DND-41 (cell line): ENCODE data around the gene NDUFA13.

Source experiments
- ATAC-seq: fragments of 200-7000 bp; cut with Tn5 transposase; 3 replicates; pipeline ENCODE4 v1.9.1; 2021; ENCODE audit warnings: low read depth; ENCODE audit not compliant: insufficient read depth
- DNase-seq: peaks from one replicate; pipeline ENCODE4 v3.0.0-alpha.2; 2020
- H2AFZ ChIP-seq: 2 replicates; pipeline ENCODE4 v1.6.0; 2012; ENCODE audit warnings: low read depth, low read length
- H3K27ac ChIP-seq: 2 replicates; pipeline ENCODE4 v1.5.1; 2012; ENCODE audit warnings: low read length, inconsistent platforms
- H3K27me3 ChIP-seq: fragments of 200-600 bp; sonication (generic); 2 replicates; pipeline ENCODE4 v1.6.0; 2012; ENCODE audit warnings: low read length, mild to moderate bottlenecking, inconsistent platforms; ENCODE audit not compliant: insufficient read depth, poor library complexity
- H3K36me3 ChIP-seq: 2 replicates; pipeline ENCODE4 v1.5.1; 2012; ENCODE audit warnings: low read length, inconsistent platforms; ENCODE audit not compliant: insufficient read depth
- H3K4me1 ChIP-seq: 2 replicates; pipeline ENCODE4 v1.5.1; 2012; ENCODE audit warnings: mild to moderate bottlenecking, low read length; ENCODE audit not compliant: insufficient read depth
- H3K4me2 ChIP-seq: 2 replicates; pipeline ENCODE4 v1.6.0; 2012; ENCODE audit warnings: mild to moderate bottlenecking, moderate library complexity, low read length, inconsistent platforms; ENCODE audit not compliant: insufficient read depth
- H3K4me3 ChIP-seq, 2 experiments: fragments of 200-600 bp in 1 of 2; shearing (Covaris generic) in 1 of 2; 2 replicates each; pipeline ENCODE4 v1.5.1; 2012 to 2016; ENCODE audit warnings: inconsistent platforms in 2 of 2, low read length in 2 of 2, mild to moderate bottlenecking in 2 of 2, low read depth in 1 of 2, moderate library complexity in 1 of 2
- H3K79me2 ChIP-seq: 2 replicates; pipeline ENCODE4 v1.6.0; 2012; ENCODE audit warnings: low read length, inconsistent platforms; ENCODE audit not compliant: insufficient read depth
- H3K9ac ChIP-seq: 2 replicates; pipeline ENCODE4 v1.6.0; 2012; ENCODE audit warnings: low read depth, mild to moderate bottlenecking, inconsistent platforms, low read length, moderate library complexity
- H3K9me3 ChIP-seq: 2 replicates; pipeline ENCODE4 v1.5.1; 2012; ENCODE audit warnings: low read length, moderate library complexity, mild to moderate bottlenecking, inconsistent platforms; ENCODE audit not compliant: insufficient read depth, severe bottlenecking
- H4K20me1 ChIP-seq: 2 replicates; pipeline ENCODE4 v1.6.0; 2012; ENCODE audit warnings: low read length; ENCODE audit not compliant: insufficient read depth
- EZH2 ChIP-seq: IDR thresholded peaks from 3 replicates; pipeline ENCODE4 v1.6.1; 2012; ENCODE audit warnings: borderline replicate concordance, low read depth, mild to moderate bottlenecking, moderate library complexity, low read length, inconsistent platforms; ENCODE audit not compliant: severe bottlenecking
- TF ChIP-seq, protein P1 (sequence below): IDR thresholded peaks from 2 replicates; pipeline ENCODE4 v1.5.1; 2012; ENCODE audit warnings: borderline replicate concordance, low read length, moderate library complexity, mild to moderate bottlenecking; ENCODE audit not compliant: poor library complexity, severe bottlenecking; ENCODE audit errors: extremely low read depth

NDUFA13 gene

DNA sequence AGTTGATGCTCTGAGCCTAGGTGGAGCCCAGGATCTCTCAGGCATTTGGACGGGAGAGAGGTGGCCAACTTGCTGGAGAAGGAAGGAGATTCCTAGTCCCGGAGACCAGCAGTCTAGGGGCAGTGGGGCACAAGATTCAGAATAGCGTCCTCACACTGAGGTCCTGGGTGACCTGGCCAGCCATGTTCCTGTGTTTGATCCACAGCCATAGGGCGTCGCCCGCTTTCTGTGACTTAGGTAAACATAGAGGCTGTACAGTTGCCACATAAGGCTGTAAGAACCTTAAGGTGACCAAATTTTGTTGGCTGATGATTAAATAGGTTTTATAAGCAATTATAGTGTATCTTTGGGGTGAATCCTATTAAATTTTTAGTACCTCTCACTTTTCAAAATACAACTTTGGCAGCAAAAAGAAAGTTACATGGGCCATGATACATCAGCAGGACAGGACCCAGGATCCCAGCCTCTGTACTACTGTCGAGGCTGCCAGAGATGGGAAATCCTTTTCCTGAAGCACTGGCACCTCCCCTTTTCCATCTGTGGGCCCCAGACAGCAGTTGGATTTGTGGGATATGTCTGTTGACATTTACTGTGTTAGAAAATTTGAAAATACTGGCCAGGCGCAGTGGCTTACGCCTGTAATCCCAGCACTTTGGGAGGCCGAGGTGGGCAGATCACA is 38.2 kb upstream of the NDUFA13 start:
- TF ChIP-seq EZH2: no peak
- TF ChIP-seq, protein P1, sequence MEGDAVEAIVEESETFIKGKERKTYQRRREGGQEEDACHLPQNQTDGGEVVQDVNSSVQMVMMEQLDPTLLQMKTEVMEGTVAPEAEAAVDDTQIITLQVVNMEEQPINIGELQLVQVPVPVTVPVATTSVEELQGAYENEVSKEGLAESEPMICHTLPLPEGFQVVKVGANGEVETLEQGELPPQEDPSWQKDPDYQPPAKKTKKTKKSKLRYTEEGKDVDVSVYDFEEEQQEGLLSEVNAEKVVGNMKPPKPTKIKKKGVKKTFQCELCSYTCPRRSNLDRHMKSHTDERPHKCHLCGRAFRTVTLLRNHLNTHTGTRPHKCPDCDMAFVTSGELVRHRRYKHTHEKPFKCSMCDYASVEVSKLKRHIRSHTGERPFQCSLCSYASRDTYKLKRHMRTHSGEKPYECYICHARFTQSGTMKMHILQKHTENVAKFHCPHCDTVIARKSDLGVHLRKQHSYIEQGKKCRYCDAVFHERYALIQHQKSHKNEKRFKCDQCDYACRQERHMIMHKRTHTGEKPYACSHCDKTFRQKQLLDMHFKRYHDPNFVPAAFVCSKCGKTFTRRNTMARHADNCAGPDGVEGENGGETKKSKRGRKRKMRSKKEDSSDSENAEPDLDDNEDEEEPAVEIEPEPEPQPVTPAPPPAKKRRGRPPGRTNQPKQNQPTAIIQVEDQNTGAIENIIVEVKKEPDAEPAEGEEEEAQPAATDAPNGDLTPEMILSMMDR: no peak
- Histone ChIP-seq H3K4me3 (no peak overlapping the region), H3K36me3 (peaks cover 88% of the 10 kb centered on the region), H3K79me2 (peaks cover 99% of the 10 kb centered on the region), H4K20me1 (peaks cover 86% of the 10 kb centered on the region), H3K4me2 (no peak overlapping the region), H3K9ac (no peak overlapping the region), H3K9me3 (no peaks in the 10 kb centered on the region), H2AFZ (no peak overlapping the region), H3K27me3 (no peaks in the 10 kb centered on the region), H3K27ac (no peak overlapping the region), H3K4me1 (no peaks in the 10 kb centered on the region)
- DNase-seq: no peak
- no peak for ATAC-seq

GRCh38 chr19:19480688-19481087 is 35.3 kb upstream of the NDUFA13 start:
- Histone ChIP-seq H3K4me3 (no peak overlapping the region), H3K9me3 (no peaks in the 10 kb centered on the region), H3K4me1 (no peaks in the 10 kb centered on the region), H3K27ac (no peak overlapping the region), H3K79me2 (peaks cover 95% of the 10 kb centered on the region), H3K27me3 (no peaks in the 10 kb centered on the region), H3K36me3 (peaks cover 83% of the 10 kb centered on the region), H2AFZ (no peak overlapping the region), H4K20me1 (peaks cover 82% of the 10 kb centered on the region), H3K9ac (no peak overlapping the region), H3K4me2 (no peak overlapping the region)
- ATAC-seq (peak; percentile 55; the same call in 2 of the 3 replicates), DNase-seq (no peak)
- TF ChIP-seq EZH2: no peak
- TF ChIP-seq, protein P1: no peak

DNA sequence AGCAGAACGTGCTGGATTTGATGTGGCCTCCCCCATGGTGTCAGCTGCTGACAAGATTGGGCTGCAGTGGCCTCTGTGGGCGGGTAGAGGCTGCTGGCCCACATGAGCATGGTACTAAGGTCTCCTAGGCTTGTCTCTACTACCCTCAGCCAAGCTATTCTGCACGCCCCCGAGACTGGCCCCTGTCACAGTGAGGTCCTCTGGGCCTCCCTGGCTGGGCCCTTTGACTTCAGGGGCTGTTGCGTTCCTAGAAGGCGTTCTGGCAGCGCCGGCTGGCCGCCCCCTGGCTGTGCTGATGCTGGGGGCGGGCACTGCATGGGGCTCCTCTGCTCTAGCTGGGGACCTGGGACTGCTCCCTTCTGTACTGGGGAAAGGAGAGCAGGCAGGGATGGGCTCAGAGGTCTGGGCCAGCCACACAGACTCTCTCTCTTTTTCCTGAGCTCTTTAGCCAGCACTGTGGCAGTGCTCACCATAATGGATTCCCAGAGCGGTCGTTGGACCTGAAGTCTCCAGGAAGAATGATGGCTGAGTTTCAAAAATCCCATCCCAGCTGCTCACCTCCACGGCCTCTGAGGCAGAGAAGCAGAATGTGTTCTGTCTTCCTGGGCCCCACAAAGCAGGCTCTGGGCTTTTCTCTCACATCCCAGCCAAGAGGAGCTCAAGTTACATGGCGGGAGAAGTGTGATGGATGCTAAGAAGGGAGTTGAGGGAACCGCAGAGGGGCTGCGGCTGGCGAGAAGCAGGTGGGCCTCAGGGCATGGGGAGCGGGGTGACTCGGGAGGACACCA is 33.0 kb upstream of the NDUFA13 start:
- Histone ChIP-seq H2AFZ (no peak overlapping the region), H3K4me3 (no peak overlapping the region), H3K36me3 (peaks cover 82% of the 10 kb centered on the region), H3K4me2 (no peak overlapping the region), H3K79me2 (peaks cover 94% of the 10 kb centered on the region), H3K27ac (0 out of 2 replicates have a peak overlapping the region, but pooled peaks have one; percentile 18), H3K4me1 (peaks cover 13% of the 10 kb centered on the region), H4K20me1 (peaks cover 80% of the 10 kb centered on the region), H3K9me3 (no peaks in the 10 kb centered on the region), H3K27me3 (no peaks in the 10 kb centered on the region), H3K9ac (no peak overlapping the region)
- no peak for TF ChIP-seq EZH2
- TF ChIP-seq, protein P1: no peak
- ATAC-seq: no peak
- DNase-seq: no peak
